HG03521 (cell line): ENCODE data around the gene RPS6KA4.

ENCODE experiments used
- ATAC-seq: cut with Tn5 transposase; IDR thresholded peaks from one replicate; pipeline ENCODE4 v1.9.1; 2021; ENCODE audit warnings: mild to moderate bottlenecking, moderate library complexity; ENCODE audit not compliant: unreplicated experiment

Gene RPS6KA4

GRCh38 chr11:64344787-64345186 lies 14.2 kb upstream of the RPS6KA4 start:
- ATAC-seq = no peak

- no peak for ATAC-seq
Measured at GRCh38 chr11:64347193-64347867, 11.6 kb upstream of the RPS6KA4 start.

DNA sequence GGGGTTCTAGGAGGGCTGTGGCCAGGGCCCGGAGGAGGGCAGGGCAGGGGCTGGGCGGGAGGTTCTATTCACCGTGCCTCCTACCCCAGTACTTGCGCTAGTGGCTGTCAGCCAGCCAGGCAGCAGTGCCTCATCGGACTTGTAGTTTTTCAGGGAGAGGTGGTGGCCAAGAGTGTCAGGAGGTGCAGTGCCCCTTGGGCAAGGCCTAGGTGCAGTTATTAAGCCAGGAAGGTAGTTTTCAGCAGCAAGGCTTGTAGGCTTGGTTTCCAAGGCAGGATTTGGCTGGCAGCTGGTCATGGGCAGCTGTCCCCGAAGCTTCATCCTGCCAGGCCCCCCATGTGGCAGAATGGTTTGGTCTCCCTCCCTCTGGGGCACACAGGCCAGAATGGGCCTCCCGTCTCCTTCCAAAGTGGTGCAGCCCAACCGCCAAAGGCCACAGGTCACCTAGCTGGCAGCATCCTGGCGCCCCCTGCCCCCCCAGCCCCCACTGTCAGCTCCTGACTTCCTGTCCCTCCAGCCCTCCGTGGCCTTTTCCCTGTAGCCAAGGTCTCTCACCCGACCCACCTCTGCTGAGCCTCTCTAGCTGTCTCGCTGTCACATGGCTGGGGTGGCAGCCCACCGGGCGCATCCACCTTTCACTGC lies 10.5 kb upstream of the RPS6KA4 start:
- no peak for ATAC-seq

- ATAC-seq = no peak
Measured at GRCh38 chr11:64349025-64349387, 10.0 kb upstream of the RPS6KA4 start.

DNA sequence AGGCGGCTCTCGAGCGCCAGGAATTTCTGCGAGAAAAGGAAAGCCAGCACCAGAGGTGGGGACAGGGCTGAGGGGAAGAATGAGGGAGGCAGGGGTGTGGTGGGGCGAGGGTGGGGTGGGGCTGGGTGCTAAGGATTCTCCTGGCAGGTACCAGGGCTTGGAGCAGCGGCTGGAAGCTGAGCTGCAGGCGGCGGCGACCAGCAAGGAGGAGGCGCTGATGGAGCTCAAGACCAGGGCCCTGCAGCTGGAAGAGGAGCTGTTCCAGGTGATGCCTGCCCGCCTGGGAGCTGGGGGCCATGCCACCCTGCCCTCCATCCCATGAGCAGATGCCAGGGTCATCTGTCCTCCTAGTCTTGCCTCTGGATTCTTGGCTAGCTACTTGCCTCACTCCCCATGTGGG lies 9.6 kb upstream of the RPS6KA4 start:
- ATAC-seq = no peak

DNA sequence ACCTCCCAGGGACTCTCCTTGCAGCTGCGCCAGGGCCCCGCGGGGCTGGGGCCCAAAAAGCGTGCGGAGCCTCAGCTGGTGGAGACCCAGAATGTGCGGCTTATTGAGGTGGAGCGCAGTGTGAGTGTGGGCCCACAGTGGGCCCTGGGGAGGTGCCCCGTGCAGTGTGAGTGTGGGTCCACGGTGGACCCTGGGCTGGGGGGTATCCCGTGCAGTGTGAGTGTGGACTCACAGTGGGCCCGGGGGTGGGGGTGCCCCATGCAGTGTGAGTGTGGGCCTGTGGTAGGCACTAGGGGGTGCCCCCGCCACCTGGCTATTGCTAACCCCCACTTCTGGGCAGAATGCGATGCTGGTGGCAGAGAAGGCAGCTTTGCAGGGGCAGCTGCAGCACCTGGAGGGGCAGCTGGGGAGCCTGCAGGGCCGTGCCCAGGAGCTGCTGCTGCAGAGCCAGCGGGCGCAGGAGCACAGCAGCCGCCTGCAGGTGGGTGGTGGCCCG lies 7.8 kb upstream of the RPS6KA4 start:
- ATAC-seq = no peak

DNA sequence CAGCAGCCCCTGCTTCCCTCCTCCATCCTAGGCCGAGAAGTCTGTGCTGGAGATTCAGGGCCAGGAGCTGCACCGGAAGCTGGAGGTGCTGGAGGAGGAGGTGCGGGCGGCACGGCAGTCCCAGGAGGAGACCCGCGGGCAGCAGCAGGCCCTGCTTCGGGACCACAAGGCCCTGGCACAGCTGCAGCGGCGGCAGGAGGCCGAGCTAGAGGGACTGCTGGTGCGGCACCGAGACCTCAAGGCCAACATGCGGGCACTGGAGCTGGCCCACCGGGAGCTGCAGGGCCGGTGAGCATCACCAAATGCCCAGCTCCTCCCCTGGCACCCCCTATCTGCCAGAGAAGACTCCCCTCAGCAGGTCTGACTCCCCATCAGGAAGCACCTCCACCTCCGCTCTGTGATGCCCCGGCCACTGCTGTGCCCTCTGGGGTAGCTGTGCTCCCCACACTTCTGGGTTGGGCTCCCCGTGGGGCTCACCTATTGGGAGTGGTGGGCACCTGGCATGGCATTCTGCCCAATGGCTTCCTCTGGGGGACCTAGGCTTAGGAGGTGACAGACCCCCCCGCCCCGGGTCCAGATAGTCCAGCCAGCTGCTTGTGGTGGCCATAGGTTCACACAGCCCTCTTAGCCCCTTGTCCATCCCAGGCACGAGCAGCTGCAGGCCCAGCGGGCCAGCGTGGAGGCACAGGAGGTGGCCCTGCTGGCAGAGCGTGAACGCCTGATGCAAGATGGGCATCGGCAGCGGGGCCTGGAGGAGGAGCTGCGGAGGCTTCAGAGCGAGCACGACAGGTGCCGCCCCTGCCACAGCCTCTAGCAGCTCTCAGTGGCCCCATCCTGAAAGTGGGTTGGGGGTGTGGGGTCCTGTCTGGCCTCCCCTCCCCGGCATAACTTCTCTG lies 6.6 kb upstream of the RPS6KA4 start:
- no peak for ATAC-seq

DNA sequence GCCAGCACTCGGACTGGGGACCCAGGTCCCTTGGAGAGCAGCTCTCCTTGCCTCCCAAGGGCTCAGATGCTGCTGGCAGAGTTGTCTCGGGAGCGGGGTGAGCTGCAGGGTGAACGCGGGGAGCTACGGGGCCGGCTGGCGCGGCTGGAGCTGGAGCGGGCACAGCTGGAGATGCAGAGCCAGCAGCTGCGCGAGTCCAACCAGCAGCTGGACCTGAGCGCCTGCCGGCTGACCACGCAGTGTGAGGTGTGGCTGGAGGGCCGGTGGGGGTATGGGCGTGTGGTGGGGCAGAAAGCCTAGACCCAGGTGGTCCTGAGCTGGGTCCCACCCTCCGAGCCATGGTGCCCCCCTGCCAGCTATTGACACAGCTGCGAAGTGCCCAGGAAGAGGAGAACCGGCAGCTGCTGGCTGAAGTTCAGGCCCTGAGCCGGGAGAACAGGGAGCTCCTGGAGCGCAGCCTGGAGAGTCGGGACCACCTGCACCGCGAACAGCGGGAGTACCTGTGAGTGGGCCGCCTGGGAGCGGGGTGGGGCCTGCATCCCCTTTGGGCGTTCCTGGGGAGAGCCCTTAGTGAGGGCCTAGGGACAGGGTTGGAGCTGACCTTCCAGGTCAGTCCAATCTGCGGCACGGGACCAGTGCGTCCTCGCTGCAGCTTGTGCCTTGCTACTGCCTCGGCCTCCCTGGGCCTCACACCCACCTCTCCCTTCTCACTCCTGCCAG lies 5.8 kb upstream of the RPS6KA4 start:
- no peak for ATAC-seq

GRCh38 chr11:64353715-64354506 lies 5.1 kb upstream of the RPS6KA4 start:
- no peak for ATAC-seq

GRCh38 chr11:64355078-64355940 lies 3.7 kb upstream of the RPS6KA4 start:
- no peak for ATAC-seq

DNA sequence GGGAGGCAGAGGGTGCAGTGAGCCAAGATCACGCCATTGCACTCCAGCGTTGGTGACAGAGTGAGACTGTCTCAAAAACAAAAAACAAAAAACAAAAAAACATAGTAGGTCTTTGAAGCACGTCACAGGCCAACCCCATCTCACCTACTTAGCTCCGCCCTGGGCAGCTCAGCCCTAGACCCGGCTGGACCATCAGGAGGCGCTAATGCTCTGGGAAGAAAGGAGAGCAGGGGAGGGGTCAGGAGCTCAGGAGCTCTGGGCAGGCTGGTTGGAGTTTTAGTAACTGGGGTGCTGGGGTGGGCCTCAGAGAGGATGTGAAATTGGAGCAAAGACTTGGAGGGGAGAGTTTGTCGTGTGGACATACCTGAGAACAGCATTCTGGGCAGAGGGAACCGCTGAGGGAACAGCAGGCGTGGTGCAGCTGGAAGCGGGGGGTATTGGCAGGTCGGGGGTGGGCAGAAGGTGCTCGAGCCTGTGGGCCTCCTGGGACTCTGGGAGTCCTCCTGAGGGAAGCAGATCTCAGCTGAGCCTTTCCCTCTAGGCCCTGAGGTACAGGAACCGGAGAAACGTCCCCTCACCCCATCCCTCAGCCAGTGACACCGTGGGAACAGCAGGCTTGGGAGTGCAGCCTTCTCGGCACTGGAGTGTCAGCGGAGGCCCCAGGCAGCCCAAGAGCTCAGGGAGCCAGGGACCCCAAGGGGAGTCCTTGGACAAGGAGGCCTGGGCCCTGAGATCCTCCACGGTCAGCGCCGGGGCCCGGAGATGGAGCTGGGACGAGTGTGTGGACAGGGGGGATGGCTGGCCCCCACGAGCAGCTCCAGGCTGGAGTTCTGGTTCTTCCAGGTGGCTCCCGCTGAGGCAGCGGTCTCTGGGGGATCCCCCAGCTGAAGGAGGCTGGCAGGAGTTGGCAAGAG lies 2.2 kb upstream of the RPS6KA4 start:
- no peak for ATAC-seq

- no peak for ATAC-seq
Measured at GRCh38 chr11:64357446-64357845, 1.5 kb upstream of the RPS6KA4 start.

GRCh38 chr11:64357904-64358535 lies 942 bp upstream of the RPS6KA4 start:
- no peak for ATAC-seq

- ATAC-seq = no peak
Measured at GRCh38 chr11:64358536-64358906, 441 bp upstream of the RPS6KA4 start.

DNA sequence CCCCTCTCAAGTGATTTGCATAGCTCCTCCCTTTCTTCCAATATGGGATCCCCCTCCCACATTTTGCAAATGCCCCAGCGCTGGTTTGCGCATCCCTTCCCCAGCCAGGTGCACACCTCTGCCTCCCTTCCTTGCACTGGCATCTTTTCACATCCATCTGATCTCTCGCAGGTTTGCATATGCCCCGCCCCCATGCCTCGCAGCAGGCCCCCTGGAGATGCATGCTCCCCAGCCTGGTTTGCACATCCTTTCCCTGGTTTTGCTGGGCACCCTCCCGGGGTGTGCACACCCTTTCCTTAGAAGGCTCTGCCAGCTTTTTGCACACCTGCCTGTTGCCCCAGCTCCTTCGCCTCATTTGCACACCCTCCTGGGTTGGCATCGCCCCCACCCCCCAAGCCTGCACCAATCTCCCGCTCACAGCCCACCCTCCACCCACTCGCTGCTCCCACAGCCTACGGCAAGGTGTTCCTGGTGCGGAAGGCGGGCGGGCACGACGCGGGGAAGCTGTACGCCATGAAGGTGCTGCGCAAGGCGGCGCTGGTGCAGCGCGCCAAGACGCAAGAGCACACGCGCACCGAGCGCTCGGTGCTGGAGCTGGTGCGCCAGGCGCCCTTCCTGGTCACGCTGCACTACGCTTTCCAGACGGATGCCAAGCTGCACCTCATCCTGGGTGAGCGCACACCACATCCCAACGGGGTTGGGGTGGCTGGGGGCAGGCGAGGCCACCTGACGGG lies 917 bp downstream of the RPS6KA4 start:
- no peak for ATAC-seq

DNA sequence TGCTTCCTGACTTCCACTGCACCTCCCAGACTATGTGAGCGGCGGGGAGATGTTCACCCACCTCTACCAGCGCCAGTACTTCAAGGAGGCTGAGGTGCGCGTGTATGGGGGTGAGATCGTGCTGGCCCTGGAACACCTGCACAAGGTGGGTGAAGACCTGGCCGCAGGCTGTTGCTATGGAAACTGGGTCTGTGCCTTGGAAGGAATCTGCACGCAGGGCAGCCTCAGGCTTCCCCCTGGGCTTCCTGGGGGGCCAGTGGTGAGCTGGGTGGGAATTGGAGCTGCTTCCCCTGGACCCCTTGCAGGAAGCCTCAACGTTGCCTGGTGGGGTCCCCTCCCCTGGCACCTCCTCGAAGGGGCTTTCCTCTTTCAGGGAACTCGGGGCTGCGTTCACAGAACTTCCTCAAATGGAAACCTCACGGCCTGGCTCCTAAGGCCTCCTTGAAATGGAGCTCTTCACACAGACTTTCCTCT lies 1.5 kb downstream of the RPS6KA4 start:
- ATAC-seq = no peak

DNA sequence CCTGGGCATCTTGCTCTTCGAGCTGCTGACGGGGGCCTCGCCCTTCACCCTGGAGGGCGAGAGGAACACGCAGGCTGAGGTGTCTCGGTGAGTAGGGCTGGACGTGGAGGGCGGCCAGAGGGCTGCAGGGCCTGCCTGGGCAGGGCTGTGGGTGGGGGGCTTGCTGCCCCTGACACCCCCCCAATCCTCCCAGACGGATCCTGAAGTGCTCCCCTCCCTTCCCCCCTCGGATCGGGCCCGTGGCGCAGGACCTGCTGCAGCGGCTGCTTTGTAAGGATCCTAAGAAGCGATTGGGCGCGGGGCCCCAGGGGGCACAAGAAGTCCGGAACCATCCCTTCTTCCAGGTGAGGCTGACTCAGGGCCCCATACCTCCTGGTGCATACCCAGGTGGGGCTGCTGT lies 2.7 kb downstream of the RPS6KA4 start:
- no peak for ATAC-seq
